Keratinocyte (primary cell): ENCODE results near the gene GTF3A. TPM values are rescaled to one million over a fixed set of nuclear protein-coding genes. Genes with fewer than 3 reads are reported as not detected.

ENCODE experiments used
- DNase-seq: peaks from one replicate; pipeline ENCODE4 v3.0.0-alpha.2; 2011; ENCODE audit warnings: low read depth, missing footprints, low spot score
- FAIRE-seq: peaks from 2 replicates; lab custom pipeline; 2011; peaks lifted over from hg19 to GRCh38; lab: Jason Lieb, UNC
- H2AFZ ChIP-seq: 2 replicates; pipeline ENCODE4 v1.6.0; 2012; ENCODE audit warnings: low read length, control low read depth, inconsistent platforms; ENCODE audit not compliant: control insufficient read depth
- H3K27ac ChIP-seq: 2 replicates; pipeline ENCODE4 v1.5.1; 2011; ENCODE audit warnings: low read length; ENCODE audit not compliant: control insufficient read depth, insufficient read depth
- H3K27me3 ChIP-seq: 3 replicates; pipeline ENCODE4 v1.6.0; 2011; ENCODE audit warnings: low read length; ENCODE audit not compliant: control insufficient read depth, insufficient read depth; ENCODE audit errors: extremely low read depth
- H3K36me3 ChIP-seq, 2 experiments: 2 replicates in 1 of 2; 3 replicates in 1 of 2; pipeline ENCODE4 v1.5.1; 2011; ENCODE audit warnings: low read length in 2 of 2, mild to moderate bottlenecking in 1 of 2; ENCODE audit not compliant: control insufficient read depth in 2 of 2, insufficient read depth in 2 of 2; ENCODE audit errors: extremely low read depth in 1 of 2
- H3K4me1 ChIP-seq: 3 replicates; pipeline ENCODE4 v1.5.1; 2011; ENCODE audit warnings: low read length; ENCODE audit not compliant: control insufficient read depth, insufficient read depth; ENCODE audit errors: extremely low read depth
- H3K4me2 ChIP-seq: 3 replicates; pipeline ENCODE4 v1.6.0; 2011; ENCODE audit warnings: low read depth, low read length; ENCODE audit not compliant: control insufficient read depth, insufficient read depth; ENCODE audit errors: extremely low read depth
- H3K4me3 ChIP-seq, 3 experiments: fragments of 200-600 bp in 1 of 3; sonication (generic) in 1 of 3; 2 replicates in 2 of 3; 3 replicates in 1 of 3; pipeline ENCODE4 v1.5.1; 2011 to 2016; ENCODE audit warnings: low read length in 3 of 3, mild to moderate bottlenecking in 3 of 3, control low read depth in 2 of 3, inconsistent platforms in 1 of 3, low read depth in 1 of 3, mixed read lengths in 1 of 3, mixed run types in 1 of 3, moderate library complexity in 1 of 3; ENCODE audit not compliant: control insufficient read depth in 2 of 3, insufficient read depth in 2 of 3; ENCODE audit errors: extremely low read depth in 1 of 3
- H3K79me2 ChIP-seq: 2 replicates; pipeline ENCODE4 v1.6.0; 2012; ENCODE audit warnings: low read length; ENCODE audit not compliant: control insufficient read depth, insufficient read depth
- H3K9ac ChIP-seq: 3 replicates; pipeline ENCODE4 v1.6.0; 2011; ENCODE audit warnings: low read length; ENCODE audit not compliant: control insufficient read depth, insufficient read depth; ENCODE audit errors: extremely low read depth
- H3K9me1 ChIP-seq: 3 replicates; pipeline ENCODE4 v1.6.0; 2011; ENCODE audit warnings: low read length; ENCODE audit not compliant: control insufficient read depth, insufficient read depth; ENCODE audit errors: extremely low read depth
- H3K9me3 ChIP-seq: 2 replicates; pipeline ENCODE4 v1.5.1; 2012; ENCODE audit warnings: low read depth, low read length; ENCODE audit not compliant: control insufficient read depth
- H4K20me1 ChIP-seq: 3 replicates; pipeline ENCODE4 v1.6.0; 2011; ENCODE audit warnings: low read length; ENCODE audit not compliant: control insufficient read depth, insufficient read depth; ENCODE audit errors: extremely low read depth
- EZH2 ChIP-seq: IDR thresholded peaks from one replicate; pipeline ENCODE4 v1.6.1; 2012; ENCODE audit warnings: inconsistent platforms, mild to moderate bottlenecking, low read length, moderate library complexity
- dilution Hi-C: fragments of 300-500 bp; cut with MboI; formaldehyde crosslinking; loops from one replicate; pipeline ENCODE4 v1.7.0; 2020; ENCODE audit warnings: low sequenced_read_pairs; ENCODE audit not compliant: extremely low pct_ligation_motif_present
- polyA plus RNA-seq, 5 experiments: library from polyadenylated mRNA; depleted of rRNA in 3 of 5; stranded (reverse) in 3 of 5; stranded (forward) in 1 of 5; unstranded in 1 of 5; fragments of >200 nt; gene quantifications; 1 replicate in 1 of 5; 2 replicates in 3 of 5; 3 replicates in 1 of 5; pipeline versions ENCODE4 v1.2.1 to v1.2.3, GENCODE V29; 2011 to 2012; ENCODE audit warnings: missing spikeins in 2 of 5, low read depth in 1 of 5, low replicate concordance in 1 of 5
- TF ChIP-seq, protein P1 (sequence below), 3 experiments: IDR thresholded peaks in 1 of 3; conservative IDR thresholded peaks in 1 of 3; optimal IDR thresholded peaks in 1 of 3; 2 replicates in 2 of 3; 3 replicates in 1 of 3; pipeline versions ENCODE3 to v1.5.1; 2011; ENCODE audit warnings: low read length in 3 of 3, mild to moderate bottlenecking in 3 of 3, moderate library complexity in 2 of 3, control low read depth in 1 of 3, inconsistent platforms in 1 of 3; ENCODE audit not compliant: insufficient read depth in 2 of 3; ENCODE audit errors: extremely low read depth in 1 of 3

Gene GTF3A
- polyA plus RNA-seq, 1 donor (not counting 4 experiments of a cell fraction or from before 2014, with no cell fraction given), result 97.8 TPM

DNA sequence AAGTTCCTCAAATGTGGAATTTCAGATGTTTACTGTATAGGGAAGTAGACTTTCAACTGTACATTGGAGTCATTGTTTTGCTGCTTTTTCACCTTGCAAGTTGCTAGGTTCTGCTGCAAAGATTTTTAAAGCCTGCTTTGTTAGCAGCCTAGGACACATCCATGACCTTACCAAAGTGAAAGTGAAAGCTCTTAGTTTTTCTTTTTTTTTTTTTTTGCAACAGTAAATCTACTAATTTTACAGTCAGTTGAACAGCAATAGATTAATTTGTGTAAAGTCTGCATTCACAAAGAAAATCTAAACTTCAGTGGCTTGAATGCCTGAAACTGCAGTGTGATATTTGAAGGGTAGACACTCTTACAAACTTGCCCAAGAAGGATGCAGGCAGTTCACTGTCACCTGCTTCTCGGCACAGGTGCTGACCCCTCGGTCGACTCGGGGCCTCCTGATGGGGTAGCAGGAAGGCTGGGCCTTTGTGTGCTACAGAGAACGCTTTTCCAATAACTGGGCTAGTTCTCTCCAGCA lies 31.0 kb downstream of the GTF3A start:
- Histone ChIP-seq H3K4me1 (peaks cover 11% of the 10 kb centered on the region), H3K9me3 (no peaks in the 10 kb centered on the region), H3K4me3 (no peak overlapping the region), H3K4me2 (peak overlapping the region; percentile 46), H4K20me1 (no peaks in the 10 kb centered on the region), H3K27me3 (no peaks in the 10 kb centered on the region), H3K79me2 (no peaks in the 10 kb centered on the region), H3K36me3 (no peaks in the 10 kb centered on the region), H3K27ac (no peak overlapping the region), H3K9me1 (no peaks in the 10 kb centered on the region), H3K9ac (no peak overlapping the region), H2AFZ (peak overlapping the region; percentile 76)
- no peak for DNase-seq
- dilution Hi-C loops, result no loop called here
- TF ChIP-seq, protein P1, sequence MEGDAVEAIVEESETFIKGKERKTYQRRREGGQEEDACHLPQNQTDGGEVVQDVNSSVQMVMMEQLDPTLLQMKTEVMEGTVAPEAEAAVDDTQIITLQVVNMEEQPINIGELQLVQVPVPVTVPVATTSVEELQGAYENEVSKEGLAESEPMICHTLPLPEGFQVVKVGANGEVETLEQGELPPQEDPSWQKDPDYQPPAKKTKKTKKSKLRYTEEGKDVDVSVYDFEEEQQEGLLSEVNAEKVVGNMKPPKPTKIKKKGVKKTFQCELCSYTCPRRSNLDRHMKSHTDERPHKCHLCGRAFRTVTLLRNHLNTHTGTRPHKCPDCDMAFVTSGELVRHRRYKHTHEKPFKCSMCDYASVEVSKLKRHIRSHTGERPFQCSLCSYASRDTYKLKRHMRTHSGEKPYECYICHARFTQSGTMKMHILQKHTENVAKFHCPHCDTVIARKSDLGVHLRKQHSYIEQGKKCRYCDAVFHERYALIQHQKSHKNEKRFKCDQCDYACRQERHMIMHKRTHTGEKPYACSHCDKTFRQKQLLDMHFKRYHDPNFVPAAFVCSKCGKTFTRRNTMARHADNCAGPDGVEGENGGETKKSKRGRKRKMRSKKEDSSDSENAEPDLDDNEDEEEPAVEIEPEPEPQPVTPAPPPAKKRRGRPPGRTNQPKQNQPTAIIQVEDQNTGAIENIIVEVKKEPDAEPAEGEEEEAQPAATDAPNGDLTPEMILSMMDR (optimal IDR thresholded peaks at IDR 0.05 in 1 of 3, IDR thresholded peaks at IDR 0.05 in 1 of 3, conservative IDR thresholded peaks at IDR 0.05 in 1 of 3; ENCODE audit: extremely low read depth in 1 of 3, insufficient read depth in 2 of 3, low read length in 3 of 3), result no peak
- no peak for TF ChIP-seq EZH2
- FAIRE-seq, result no peak

DNA sequence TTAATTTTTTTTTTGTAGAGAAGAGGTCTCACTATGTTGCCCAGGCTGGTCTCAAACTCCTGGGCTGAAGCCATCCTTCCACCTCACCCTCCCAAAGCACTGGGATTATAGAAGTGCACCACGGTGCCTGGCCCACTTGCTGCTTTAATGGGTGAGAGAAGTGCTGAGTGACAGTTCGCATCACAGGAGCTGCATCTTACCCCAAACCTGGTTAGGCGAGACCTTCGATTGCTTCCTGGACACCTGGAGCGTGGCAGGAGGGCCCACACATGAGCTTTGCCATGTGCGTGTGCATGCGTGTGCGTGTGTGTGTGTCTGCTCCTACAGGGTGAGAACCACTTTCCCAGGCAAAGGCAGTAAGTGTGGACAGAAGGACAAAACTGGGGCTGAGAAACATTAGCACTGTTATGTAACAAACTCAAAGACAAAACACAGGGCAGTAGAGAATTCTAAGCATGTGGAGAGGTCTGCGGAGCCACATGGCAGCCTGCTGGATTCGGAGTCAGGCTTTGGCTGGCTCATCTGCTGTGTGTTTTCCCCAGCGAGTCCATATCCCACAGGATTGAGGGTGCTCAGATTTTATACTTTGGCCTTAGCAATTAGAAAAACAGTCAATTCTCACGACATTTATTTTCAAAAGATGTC lies 37.6 kb downstream of the GTF3A start:
- dilution Hi-C loops, result no loop called here

More for the DNA sequence above, 37.6 kb downstream of the GTF3A start:
- no peak overlapping the region for H3K4me3 ChIP-seq
- H3K9me1 ChIP-seq, result no peaks in the 10 kb centered on the region
- H3K9me3 ChIP-seq, result no peaks in the 10 kb centered on the region
- FAIRE-seq (no peak), DNase-seq (no peak)
- TF ChIP-seq EZH2, result no peak
- TF ChIP-seq, protein P1 (optimal IDR thresholded peaks at IDR 0.05 in 1 of 3, IDR thresholded peaks at IDR 0.05 in 1 of 3, conservative IDR thresholded peaks at IDR 0.05 in 1 of 3; ENCODE audit: extremely low read depth in 1 of 3, insufficient read depth in 2 of 3, low read length in 3 of 3), result no peak
- no peaks in the 10 kb centered on the region for H3K79me2 ChIP-seq
- no peak overlapping the region for H3K4me2 ChIP-seq
- H3K27me3 ChIP-seq, result no peaks in the 10 kb centered on the region
- H3K9ac ChIP-seq, result no peak overlapping the region
- no peaks in the 10 kb centered on the region for H3K4me1 ChIP-seq
- H3K27ac ChIP-seq, result no peak overlapping the region
- H3K36me3 ChIP-seq, result no peaks in the 10 kb centered on the region
- H2AFZ ChIP-seq, result no peak overlapping the region
- no peaks in the 10 kb centered on the region for H4K20me1 ChIP-seq
